GM12891 (cell line): ENCODE data around the gene NRP1.

Experiments used
- DNase-seq: peaks from one replicate; pipeline ENCODE4 v3.0.0; 2011; ENCODE audit warnings: low spot score; ENCODE audit not compliant: insufficient read length
- FAIRE-seq: peaks from 2 replicates; lab custom pipeline; 2011; peaks lifted over from hg19 to GRCh38; lab: Jason Lieb, UNC
- PAX5 ChIP-seq: IDR thresholded peaks from 2 replicates; pipeline ENCODE4 v1.6.1; 2011; ENCODE audit warnings: low read length, moderate library complexity, mild to moderate bottlenecking; ENCODE audit not compliant: insufficient read depth, severe bottlenecking
- POLR2A ChIP-seq: IDR thresholded peaks from 2 replicates; pipeline ENCODE4 v1.6.1; 2011; ENCODE audit warnings: low read depth, low read length, control low read depth
- POLR2AphosphoS5 ChIP-seq: IDR thresholded peaks from 2 replicates; pipeline ENCODE4 v1.6.1; 2011; ENCODE audit warnings: low read depth, low read length, control low read depth
- POU2F2 ChIP-seq: IDR thresholded peaks from 2 replicates; pipeline ENCODE4 v1.6.1; 2011; ENCODE audit warnings: low read depth, mild to moderate bottlenecking, control low read depth, low read length, moderate library complexity
- SPI1 ChIP-seq: IDR thresholded peaks from 2 replicates; pipeline ENCODE4 v1.6.1; 2011; ENCODE audit warnings: low read depth, low read length, control low read depth
- TAF1 ChIP-seq: IDR thresholded peaks from 2 replicates; pipeline ENCODE4 v1.6.1; 2011; ENCODE audit warnings: low read depth, low read length, control low read depth

Gene NRP1

GRCh38 chr10:33212061-33212748 is 122.3 kb downstream of the NRP1 start:
- DNase-seq = no peak
- FAIRE-seq = no peak
- TF ChIP-seq TAF1 (no peak), POU2F2 (no peak), POLR2A (no peak), PAX5 (no peak), POLR2AphosphoS5 (no peak), SPI1 (no peak)

GRCh38 chr10:33211106-33211878 is 123.2 kb downstream of the NRP1 start:
- DNase-seq (no peak), FAIRE-seq (no peak)
- TF ChIP-seq POLR2AphosphoS5 = no peak
- no peak for TF ChIP-seq PAX5
- TF ChIP-seq TAF1 = no peak
- no peak for TF ChIP-seq SPI1
- no peak for TF ChIP-seq POLR2A
- no peak for TF ChIP-seq POU2F2

GRCh38 chr10:33209802-33210201 is 124.7 kb downstream of the NRP1 start:
- DNase-seq = no peak
- TF ChIP-seq POLR2A (no peak), TAF1 (no peak), PAX5 (no peak), POU2F2 (no peak), POLR2AphosphoS5 (no peak)
- no peak for FAIRE-seq

GRCh38 chr10:33208166-33208565 is 126.3 kb downstream of the NRP1 start:
- DNase-seq = no peak
- TF ChIP-seq SPI1 (no peak), POLR2A (no peak), PAX5 (no peak), POU2F2 (no peak), TAF1 (no peak), POLR2AphosphoS5 (no peak)
- FAIRE-seq = no peak

GRCh38 chr10:33204031-33204430 is 130.4 kb downstream of the NRP1 start:
- FAIRE-seq (no peak), DNase-seq (no peak)
- TF ChIP-seq POLR2AphosphoS5 = no peak
- TF ChIP-seq POU2F2 = no peak
- TF ChIP-seq PAX5 = no peak
- no peak for TF ChIP-seq POLR2A
- TF ChIP-seq TAF1 = no peak
- no peak for TF ChIP-seq SPI1

GRCh38 chr10:33201971-33202370 is 132.5 kb downstream of the NRP1 start:
- DNase-seq (no peak), FAIRE-seq (no peak)
- no peak for TF ChIP-seq PAX5
- no peak for TF ChIP-seq POU2F2
- no peak for TF ChIP-seq TAF1
- TF ChIP-seq POLR2AphosphoS5 = no peak
- TF ChIP-seq SPI1 = no peak
- TF ChIP-seq POLR2A = no peak

GRCh38 chr10:33201056-33201780 is 133.2 kb downstream of the NRP1 start:
- DNase-seq (no peak), FAIRE-seq (no peak)
- no peak for TF ChIP-seq PAX5
- no peak for TF ChIP-seq POU2F2
- TF ChIP-seq TAF1 = no peak
- TF ChIP-seq POLR2A = no peak
- no peak for TF ChIP-seq SPI1
- TF ChIP-seq POLR2AphosphoS5 = no peak

GRCh38 chr10:33199731-33200232 is 134.7 kb downstream of the NRP1 start:
- FAIRE-seq (no peak), DNase-seq (no peak)
- no peak for TF ChIP-seq SPI1
- no peak for TF ChIP-seq PAX5

GRCh38 chr10:33198610-33199009 is 135.9 kb downstream of the NRP1 start:
- DNase-seq = no peak
- TF ChIP-seq TAF1 = no peak
- no peak for TF ChIP-seq POLR2AphosphoS5
- TF ChIP-seq SPI1 = no peak
- no peak for TF ChIP-seq PAX5
- no peak for TF ChIP-seq POU2F2
- TF ChIP-seq POLR2A = no peak
- FAIRE-seq = no peak
